ENCODE measurements around the gene ARMC8.

- no peak for TF ChIP-seq POLR2A (IDR thresholded peaks at IDR 0.05)
- TF ChIP-seq CTCF (IDR thresholded peaks at IDR 0.05): no peak
- no peak for TF ChIP-seq POLR2AphosphoS5 (IDR thresholded peaks at IDR 0.05)
- TF ChIP-seq EP300 (IDR thresholded peaks at IDR 0.05): no peak
These were observed 72.0 kb downstream of the ARMC8 start for GRCh38 chr3:138259126-138259525.
